ENCODE data around the gene ZBTB37. TPM values are rescaled to one million over a fixed set of nuclear protein-coding genes. Genes with fewer than 3 reads are reported as not detected.
"Not testable (repeated sequence)": the region's sequence is repeated elsewhere in the genome, so short reads cannot be mapped to it uniquely, and the experiment has no call there.

ZBTB37 gene
- total RNA-seq, 1 donor from 2014 or later: 6.6 TPM

DNA sequence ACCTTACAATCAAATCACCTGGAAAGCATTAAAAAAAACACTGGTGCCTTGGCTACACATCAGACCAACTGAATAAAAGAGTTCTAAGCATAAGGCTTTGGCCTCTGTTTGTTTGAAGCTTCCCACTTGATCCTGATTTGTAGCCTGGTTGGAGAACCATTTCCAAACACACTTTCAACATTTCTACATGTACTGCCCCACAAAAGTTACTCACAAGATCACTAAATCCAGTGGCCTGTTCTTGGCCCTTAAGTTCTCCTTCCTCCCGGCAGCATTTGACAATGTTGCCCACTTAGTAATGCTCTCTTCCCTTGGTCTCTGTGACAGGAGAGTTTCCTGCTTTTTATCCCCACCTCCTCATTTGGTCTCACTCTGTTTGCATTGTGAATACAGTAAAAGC lies 12.2 kb upstream of the ZBTB37 start:
- no peaks in the 10 kb centered on the region for H3K27me3 ChIP-seq
- TF ChIP-seq CTCF (IDR thresholded peaks at IDR 0.05) (no peak), POLR2AphosphoS5 (IDR thresholded peaks at IDR 0.05; ENCODE audit: insufficient read depth in 1 of 2, low read depth in 1 of 2) (no peak)
- H3K4me3 ChIP-seq: no peak overlapping the region
- H3K9me3 ChIP-seq: no peaks in the 10 kb centered on the region
- DNase-seq (ENCODE audit: extremely low spot score in 2 of 2): no peak
- intact Hi-C loops (cut with DNase I): no loop called here
- H3K36me3 ChIP-seq: peaks cover 0 to 38% of the 10 kb centered on the region in 2 donors
- no peak overlapping the region for H3K27ac ChIP-seq
- H3K4me1 ChIP-seq: no peaks in the 10 kb centered on the region

DNA sequence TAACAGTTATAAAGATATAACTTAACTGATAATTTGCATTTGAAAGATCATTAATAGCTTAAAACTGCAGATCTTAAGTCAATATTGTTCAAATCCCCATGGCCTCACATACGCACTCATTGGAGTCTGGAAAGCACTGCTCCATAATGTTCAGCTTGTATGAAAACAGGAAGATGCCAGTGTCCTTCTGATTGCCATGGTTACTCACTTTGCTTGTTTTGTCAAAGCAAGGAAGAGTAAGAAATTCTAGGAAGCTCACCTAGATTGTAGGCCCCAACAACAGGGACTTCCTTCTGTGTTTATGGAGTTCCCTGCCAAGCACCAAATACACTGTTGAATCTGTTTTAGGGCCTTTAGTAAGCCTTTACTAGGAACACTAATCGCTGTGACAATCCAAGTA lies 11.3 kb upstream of the ZBTB37 start:
- Histone ChIP-seq H3K27me3 (no peaks in the 10 kb centered on the region), H3K27ac (no peak overlapping the region), H3K4me3 (no peak overlapping the region), H3K36me3 (peaks cover 0 to 45% of the 10 kb centered on the region in 2 donors), H3K4me1 (no peaks in the 10 kb centered on the region), H3K9me3 (no peaks in the 10 kb centered on the region)
- no peak for DNase-seq (ENCODE audit: extremely low spot score in 2 of 2)
- intact Hi-C loops (cut with DNase I): no loop called here
- TF ChIP-seq POLR2AphosphoS5 (IDR thresholded peaks at IDR 0.05; ENCODE audit: insufficient read depth in 1 of 2, low read depth in 1 of 2): no peak
- no peak for TF ChIP-seq POLR2A (IDR thresholded peaks at IDR 0.05)
- no peak for TF ChIP-seq CTCF (IDR thresholded peaks at IDR 0.05)

DNA sequence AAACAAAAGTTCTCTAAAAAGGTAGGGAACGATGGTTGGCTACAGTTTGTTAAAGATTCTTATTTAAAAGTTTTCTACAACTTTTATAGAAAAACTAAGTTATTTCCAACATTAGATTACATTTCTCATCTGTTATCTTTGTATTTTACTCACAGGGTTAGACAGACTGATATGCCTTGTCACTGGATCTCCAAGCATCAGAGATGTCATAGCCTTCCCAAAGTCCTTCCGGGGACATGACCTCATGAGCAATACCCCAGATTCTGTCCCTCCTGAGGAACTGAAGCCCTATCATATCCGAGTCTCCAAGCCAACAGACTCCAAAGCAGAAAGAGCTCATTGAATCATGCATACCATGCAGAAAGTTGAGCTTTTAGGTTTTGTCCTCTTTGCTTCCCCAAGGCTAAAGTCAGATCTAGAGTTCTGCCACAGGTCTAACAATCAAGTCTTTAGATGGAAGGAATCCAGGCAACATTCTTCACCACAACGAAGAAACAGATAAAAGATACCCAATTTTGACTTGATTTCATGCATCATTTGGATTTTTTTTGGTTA lies 10.7 kb upstream of the ZBTB37 start:
- no peak overlapping the region for H3K27ac ChIP-seq
- H3K4me1 ChIP-seq: no peaks in the 10 kb centered on the region
- peaks cover 0 to 46% of the 10 kb centered on the region in 2 donors for H3K36me3 ChIP-seq

GRCh38 chr1:173859547-173859946 lies 8.6 kb upstream of the ZBTB37 start:
- H3K27me3 ChIP-seq; H3K4me1 ChIP-seq; DNase-seq (ENCODE audit: extremely low spot score in 2 of 2); intact Hi-C loops (cut with DNase I); H3K9me3 ChIP-seq; H3K4me3 ChIP-seq; H3K27ac ChIP-seq: not testable (repeated sequence)
- peaks cover under 1 to 59% of the 10 kb centered on the region in 2 donors for H3K36me3 ChIP-seq

More for the DNA sequence above, 10.7 kb upstream of the ZBTB37 start:
- TF ChIP-seq POLR2AphosphoS5 (IDR thresholded peaks at IDR 0.05; ENCODE audit: insufficient read depth in 1 of 2, low read depth in 1 of 2) (no peak), CTCF (IDR thresholded peaks at IDR 0.05) (no peak), POLR2A (IDR thresholded peaks at IDR 0.05) (no peak)
- no peak for DNase-seq (ENCODE audit: extremely low spot score in 2 of 2)
- intact Hi-C loops (cut with DNase I): no loop called here
- Histone ChIP-seq H3K9me3 (no peaks in the 10 kb centered on the region), H3K4me3 (no peak overlapping the region), H3K27me3 (no peaks in the 10 kb centered on the region)

DNA sequence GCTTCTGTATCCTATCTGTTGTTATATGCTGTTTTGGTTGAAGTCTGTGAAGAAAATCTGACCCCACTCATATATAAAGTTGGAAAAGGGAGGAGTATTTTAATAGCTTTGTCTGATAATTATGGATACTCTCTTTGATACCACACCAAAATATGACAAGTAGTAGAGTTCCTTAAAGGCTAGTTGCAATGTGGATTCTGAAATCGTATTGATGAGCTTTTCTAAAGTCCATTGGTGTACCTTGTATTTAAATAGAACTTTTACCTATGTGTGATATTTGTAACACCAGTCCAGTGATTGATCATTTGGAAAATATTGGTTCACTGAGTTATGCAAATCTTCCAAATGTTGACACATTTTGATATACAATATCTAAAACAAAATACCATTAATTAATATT lies 8.1 kb upstream of the ZBTB37 start:
- Histone ChIP-seq H3K4me3 (no peak overlapping the region), H3K27me3 (no peaks in the 10 kb centered on the region), H3K9me3 (no peaks in the 10 kb centered on the region), H3K36me3 (peaks cover 5 to 64% of the 10 kb centered on the region in 2 donors), H3K4me1 (peaks cover 5% of the 10 kb centered on the region), H3K27ac (no peak overlapping the region)
- intact Hi-C loops (cut with DNase I): no loop called here
- no peak for DNase-seq (ENCODE audit: extremely low spot score in 2 of 2)
- TF ChIP-seq POLR2AphosphoS5 (IDR thresholded peaks at IDR 0.05; ENCODE audit: insufficient read depth in 1 of 2, low read depth in 1 of 2): no peak
- TF ChIP-seq CTCF (IDR thresholded peaks at IDR 0.05): no peak
- no peak for TF ChIP-seq POLR2A (IDR thresholded peaks at IDR 0.05)

All from vagina (tissue), 2 donors.